Measurements from ENCODE around the gene PCDH12. TPM values are rescaled to one million over a fixed set of nuclear protein-coding genes. Genes with fewer than 3 reads are reported as not detected.

The PCDH12 gene
- total and polyA plus RNA-seq, 10 of the 15 experiments (the other 5 are each of a cell fraction or from before 2014, with no cell fraction given): 0.01 to 0.14 (median 0.06) TPM; not detected in 4

GRCh38 chr5:141968914-141969608 is 11.1 kb upstream of the PCDH12 start, which contains the start of gene RNF14:
Gene RNF14, plus strand, starts transcription at chr5:141969105. Its CDS starts 4,484 bp downstream, at chr5:141973589.
- no peaks in the 10 kb centered on the region for H3K9me3 ChIP-seq (replicated peaks; ENCODE audit: control insufficient read depth, insufficient read depth, low read length)
- ATAC-seq (peak; percentile 95), FAIRE-seq (peak; percentile 59), DNase-seq (ENCODE audit: low read depth, low spot score) (peak; percentile 74)
- ChIA-PET POLR2A (interaction anchor here (0.5 to 3.4 kb wide), 15 partner anchors 8 to 1435 kb away, joined by 3 to 22 read pairs (median 6); partner anchors contain the start of genes DELE1, FCHSD1, GNPDA1 and HDAC3), CTCF (interaction anchor here (0.6 to 6.0 kb wide), 28 partner anchors 8 to 1057 kb away, joined by 3 to 73 read pairs (median 5); partner anchors contain the start of genes DELE1, DIAPH1, FCHSD1 and GNPDA1), RAD21 (ENCODE audit: unreplicated experiment) (interaction anchor here (0.8 to 3.0 kb wide), 15 partner anchors 8 to 377 kb away, joined by 3 to 31 read pairs (median 5); partner anchors contain the start of genes DELE1, HDAC3 and RELL2), SMC1A (ENCODE audit: uncharacterized antibody, unreplicated experiment) (interaction anchor here (0.9 to 4.9 kb wide), 12 partner anchors 8 to 277 kb away, joined by 3 to 42 read pairs (median 6); partner anchors contain the start of gene DELE1)
- H3K79me2 ChIP-seq (ENCODE audit: control insufficient read depth, insufficient read depth, low read length): peaks cover 15% of the 10 kb centered on the region
- no peaks in the 10 kb centered on the region; a peak in 1 of 4 replicates for H3K36me3 ChIP-seq (ENCODE audit: control insufficient read depth in 2 of 2, insufficient read depth in 2 of 2, low read length in 1 of 2)
- peak within 1 kb of the TSS; percentile 98 for H3K9ac ChIP-seq (ENCODE audit: control insufficient read depth, insufficient read depth, low read length)
- H3K27me3 ChIP-seq (replicated peaks in 1 of 2; ENCODE audit: control insufficient read depth in 2 of 2, insufficient read depth in 2 of 2, low read length in 1 of 2): no peaks in the 10 kb centered on the region
- WGBS (ENCODE audit: insufficient coverage, insufficient replicate concordance, low lambda C conversion rate, missing lambda C conversion rate): under 1% methylated on average over 63 of the region's 63 CpGs
- intact Hi-C loops (cut with micrococcal nuclease; ENCODE audit: unreplicated experiment): loop anchor here (2.0 to 10.0 kb wide), 3 partner anchors 46 to 374 kb away; partner anchors contain the start of gene DELE1
- no peaks in the 10 kb centered on the region for H4K20me1 ChIP-seq (ENCODE audit: control insufficient read depth, insufficient read depth)
- H3K27ac ChIP-seq (ENCODE audit: control insufficient read depth, insufficient read depth): peak within 1 kb of the TSS; percentile 96
- H2AFZ ChIP-seq (ENCODE audit: control insufficient read depth, low read depth, low read length): peak within 1 kb of the TSS; percentile 82
- in situ Hi-C loops (cut with MboI): no loop called here
- peak within 1 kb of the TSS; percentile 73 for H3K4me3 ChIP-seq
- H3K4me2 ChIP-seq (ENCODE audit: control insufficient read depth, insufficient read depth): peak within 1 kb of the TSS; percentile 91
- BruUV-seq (replicated peaks): TSS peak; percentile 84
- H3K4me1 ChIP-seq (ENCODE audit: control insufficient read depth, insufficient read depth, low read length): peaks cover 8% of the 10 kb centered on the region
- no peak for TF ChIP-seq RAD51 (IDR thresholded peaks at IDR 0.05)
- TF ChIP-seq BHLHE40 (IDR thresholded peaks at IDR 0.05; ENCODE audit: borderline replicate concordance in 1 of 2, low read depth in 2 of 2, low read length in 1 of 2): peak; percentile 52 to 78; a peak in 3 of 4 replicates
- TF ChIP-seq NR2F1 (conservative IDR thresholded peaks at IDR 0.05): peak; percentile 65
- no peak; the same call in 1 of the 2 replicates for TF ChIP-seq CREB1 (IDR thresholded peaks at IDR 0.05; ENCODE audit: low read depth)
- peak; percentile 60 for TF ChIP-seq ZNF687 (IDR thresholded peaks at IDR 0.05)
- peak; percentile 84 to 98 (median 95) for TF ChIP-seq CTCF (IDR thresholded peaks at IDR 0.05 in 2 of 3, conservative IDR thresholded peaks at IDR 0.05 in 1 of 3; ENCODE audit: control insufficient read depth in 2 of 3, extremely low read depth in 1 of 3, insufficient read depth in 1 of 3, low read depth in 3 of 3, low read length in 3 of 3)
- no peak for TF ChIP-seq SKIL (IDR thresholded peaks at IDR 0.05; ENCODE audit: low read depth, poor library complexity, severe bottlenecking)
- TF ChIP-seq RB1 (IDR thresholded peaks at IDR 0.05; ENCODE audit: borderline replicate concordance): peak; percentile 33; the same call in 1 of the 2 replicates
- TF ChIP-seq PAX5 (IDR thresholded peaks at IDR 0.05; ENCODE audit: borderline replicate concordance, low read depth, low read length): no peak
